LHCN-M2 (cell line): ENCODE results near the gene C19orf85. TPM values are rescaled to one million over a fixed set of nuclear protein-coding genes. Genes with fewer than 3 reads are reported as not detected.
A peak's percentile ranks its signal among the peaks of the same experiment; 100 is the strongest.
"Not testable (repeated sequence)": the region's sequence is repeated elsewhere in the genome, so short reads cannot be mapped to it uniquely, and the experiment has no call there.

Experiments
- DNase-seq: peaks from one replicate; pipeline ENCODE4 v3.0.0-alpha.2; 2012; ENCODE audit warnings: low read depth
- total RNA-seq: library from RNA; depleted of rRNA; stranded (reverse); fragments of >200 nt; gene quantifications from 2 replicates; pipeline ENCODE4 v1.2.3, GENCODE V29; 2014

Gene C19orf85
- total RNA-seq, 1 experiment from 2014 or later, result not detected

DNA sequence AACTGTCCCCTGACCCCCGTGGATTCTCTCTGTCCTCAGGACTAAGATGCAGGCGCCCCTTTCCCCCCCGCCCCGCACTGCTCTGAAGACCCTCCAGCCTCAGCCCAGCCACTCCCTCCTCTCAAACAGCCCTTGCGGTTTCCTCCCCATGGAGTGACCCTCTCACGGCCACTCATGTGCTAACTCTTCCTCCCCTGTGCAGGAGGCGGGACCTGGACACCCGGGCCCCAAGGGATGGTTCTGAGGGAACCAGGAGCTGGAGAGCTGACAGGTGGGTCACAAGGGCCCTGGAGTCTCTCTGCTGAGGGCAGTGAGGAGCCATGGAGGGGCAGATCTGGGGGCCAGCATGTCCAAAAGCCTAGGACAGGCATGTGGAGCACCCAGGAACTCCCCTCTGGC lies 5.0 kb downstream of the C19orf85 start:
- DNase-seq, result no peak

DNA sequence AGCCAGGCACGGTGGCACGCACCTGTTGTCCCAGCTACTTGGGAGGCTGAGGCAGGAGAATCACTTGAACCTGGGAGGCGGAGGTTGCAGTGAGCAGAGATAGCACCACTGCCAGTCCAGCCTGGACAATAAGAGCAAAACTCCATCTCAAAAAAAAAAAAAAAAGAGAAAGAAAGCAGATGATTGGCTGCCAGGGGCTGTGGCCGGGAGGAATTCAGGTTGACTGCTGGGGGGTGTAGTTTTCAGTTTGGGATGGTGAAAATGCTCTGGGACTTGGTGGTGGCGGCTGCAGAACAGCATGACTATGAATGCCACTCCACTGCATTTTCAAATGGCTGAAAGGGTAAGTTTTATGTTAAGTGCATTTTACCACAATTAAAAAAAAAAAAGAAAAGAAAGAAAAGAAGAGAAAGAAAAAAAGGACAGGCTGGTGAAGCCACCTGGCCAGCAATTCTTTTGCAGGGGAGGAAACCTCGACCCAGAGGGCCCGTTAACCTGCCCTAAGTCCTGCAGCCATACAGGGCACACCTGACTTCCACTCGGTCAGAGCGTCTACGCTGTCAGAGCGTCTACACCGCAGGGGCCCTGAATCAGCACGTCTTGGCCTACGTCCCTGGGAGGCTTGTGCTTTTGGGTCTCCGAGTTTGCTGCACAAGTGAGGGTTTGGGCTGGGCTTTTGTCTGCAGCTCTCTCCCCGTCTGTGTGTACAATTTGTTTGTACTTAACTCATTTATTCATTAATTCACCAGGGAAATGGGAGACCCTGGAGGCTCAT lies 6.7 kb downstream of the C19orf85 start:
- DNase-seq, result no peak

DNA sequence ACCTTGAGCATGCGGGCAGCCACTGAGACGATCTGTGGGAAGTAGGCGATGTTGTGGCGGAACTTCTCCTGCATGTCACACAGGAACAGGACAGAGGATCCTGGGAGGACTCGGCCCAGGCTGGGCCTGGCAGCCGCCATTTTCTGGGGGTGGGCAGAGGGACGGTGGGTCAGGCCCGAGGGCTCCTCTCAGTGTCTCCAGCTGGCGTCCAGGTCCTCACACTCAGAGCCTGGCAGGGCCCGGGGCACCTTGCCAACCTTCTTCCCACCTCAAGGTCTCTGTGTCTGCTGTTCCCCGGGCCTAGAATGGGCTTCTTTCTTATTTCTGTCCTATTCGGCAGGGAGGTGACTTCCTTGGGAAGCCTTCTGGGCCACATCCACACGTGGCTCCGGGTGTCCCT lies 8.2 kb downstream of the C19orf85 start:
- no peak for DNase-seq

DNA sequence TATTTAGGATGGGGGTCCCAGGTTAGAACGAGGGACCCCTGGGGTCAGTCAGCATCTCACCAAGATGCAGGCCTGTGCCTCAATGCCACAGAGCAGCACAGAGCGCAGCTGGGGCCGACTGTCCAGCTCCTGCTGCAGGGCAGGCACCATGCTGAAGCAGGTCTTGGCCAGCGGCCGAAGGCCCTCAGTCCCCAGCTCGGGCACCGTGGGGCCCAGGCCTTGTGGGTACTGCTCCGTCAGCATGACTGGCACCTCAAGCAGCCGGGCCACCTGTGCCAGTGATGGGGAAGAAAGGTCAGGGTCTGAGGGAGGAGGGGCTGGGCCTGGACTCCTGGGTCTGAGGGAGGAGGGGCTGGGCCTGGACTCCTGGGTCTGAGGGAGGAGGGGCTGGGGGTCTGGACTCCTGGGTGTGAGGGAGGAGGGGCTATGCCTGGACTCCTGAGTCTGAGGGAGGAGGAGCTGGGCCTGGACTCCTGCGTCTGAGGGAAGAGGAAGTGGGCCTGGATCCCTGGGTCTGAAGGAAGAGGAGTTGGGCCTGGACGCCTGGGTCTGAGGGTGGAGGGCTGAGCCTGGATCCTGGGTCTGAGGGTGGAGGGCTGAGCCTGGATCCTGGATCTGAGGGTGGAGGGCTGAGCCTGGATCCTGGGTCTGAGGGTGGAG lies 8.8 kb downstream of the C19orf85 start:
- no peak for DNase-seq

DNA sequence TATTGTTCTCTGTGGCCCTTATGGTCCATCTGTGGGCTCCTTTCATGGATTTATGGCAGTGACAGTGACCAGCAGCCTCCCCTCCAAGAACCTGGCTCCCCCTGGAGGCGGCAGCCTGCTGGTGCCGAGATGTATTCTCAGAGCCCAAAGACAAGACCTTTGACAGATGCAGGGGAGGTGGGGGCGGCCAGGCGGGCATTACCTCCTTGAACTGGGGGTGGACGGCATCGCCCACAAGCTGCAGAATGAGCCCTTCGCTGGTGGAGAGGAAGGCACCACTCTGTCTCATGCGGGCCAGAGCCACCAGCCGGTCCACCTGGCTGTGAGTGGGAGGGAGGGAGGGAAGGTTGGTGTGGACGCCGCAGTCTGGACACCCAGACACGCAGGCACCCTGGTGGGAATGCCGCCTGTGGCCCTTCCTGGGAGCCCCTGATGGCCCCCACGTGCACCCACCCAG lies 9.7 kb downstream of the C19orf85 start:
- DNase-seq, result peak; percentile 37

DNA sequence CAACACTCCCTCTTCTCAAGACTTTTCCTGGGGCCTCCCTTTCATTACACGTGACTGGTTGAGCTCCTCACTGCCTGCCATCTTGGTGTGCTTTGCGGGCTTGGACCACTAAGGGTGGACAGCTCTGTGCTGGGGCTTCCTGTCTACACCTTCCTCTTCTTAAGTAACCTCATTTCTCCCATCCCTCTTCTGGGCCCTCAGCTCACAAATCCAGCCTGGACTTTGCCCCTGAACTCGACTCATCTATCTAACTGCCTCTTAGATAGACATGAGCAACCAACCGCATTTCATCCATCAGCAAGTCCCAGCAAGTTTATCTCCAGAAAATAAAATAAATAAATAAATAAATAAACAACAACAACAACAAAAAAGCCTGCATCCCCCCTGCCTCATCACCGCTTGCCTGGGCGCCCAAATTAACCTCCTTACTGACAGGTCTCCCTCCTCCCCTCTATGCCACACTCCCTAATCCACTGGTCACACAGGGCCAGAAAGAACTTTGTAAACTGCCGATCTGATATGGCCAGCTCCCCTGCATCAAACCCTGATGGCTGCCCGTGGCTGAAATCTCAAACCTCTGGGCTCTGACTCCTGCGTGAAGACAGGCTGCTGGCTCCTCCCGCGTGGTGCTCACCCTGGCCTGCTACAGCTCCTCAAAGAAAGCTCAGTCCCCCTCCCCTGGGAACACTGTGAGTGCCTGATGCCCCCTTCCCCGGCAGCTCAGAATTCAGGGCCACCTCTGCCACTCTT lies 10.9 kb downstream of the C19orf85 start:
- DNase-seq, result no peak

DNA sequence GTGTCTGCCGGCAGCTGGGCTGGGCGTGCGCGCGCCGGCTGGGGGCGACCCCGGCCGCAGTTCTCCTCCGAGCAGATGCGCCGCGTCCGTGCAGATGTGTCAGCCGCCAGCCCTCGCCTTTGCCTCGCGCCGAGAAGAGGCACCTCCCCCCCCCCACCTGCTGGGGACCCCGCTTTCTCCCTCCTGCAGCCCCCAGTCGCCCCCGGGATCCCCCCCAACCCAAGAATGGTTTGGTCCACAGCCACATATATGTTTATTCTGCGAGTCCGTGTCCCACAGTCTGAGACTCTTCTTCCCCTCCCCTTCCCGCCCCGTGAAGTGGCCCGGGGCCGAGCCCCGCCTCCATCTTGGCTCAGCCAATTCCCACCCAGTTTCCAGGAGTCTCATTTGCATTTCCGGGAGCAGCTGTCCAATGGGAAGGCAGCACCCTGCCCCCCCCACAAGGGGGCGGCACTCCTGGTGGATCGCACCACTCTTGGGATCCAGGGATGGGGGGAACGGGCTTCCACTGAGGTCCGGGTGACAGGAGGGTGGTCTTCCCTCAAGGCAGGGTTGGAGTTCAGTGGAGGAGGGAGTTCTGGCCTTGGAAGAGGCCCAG lies 11.7 kb downstream of the C19orf85 start:
- DNase-seq, result peak; percentile 69

DNA sequence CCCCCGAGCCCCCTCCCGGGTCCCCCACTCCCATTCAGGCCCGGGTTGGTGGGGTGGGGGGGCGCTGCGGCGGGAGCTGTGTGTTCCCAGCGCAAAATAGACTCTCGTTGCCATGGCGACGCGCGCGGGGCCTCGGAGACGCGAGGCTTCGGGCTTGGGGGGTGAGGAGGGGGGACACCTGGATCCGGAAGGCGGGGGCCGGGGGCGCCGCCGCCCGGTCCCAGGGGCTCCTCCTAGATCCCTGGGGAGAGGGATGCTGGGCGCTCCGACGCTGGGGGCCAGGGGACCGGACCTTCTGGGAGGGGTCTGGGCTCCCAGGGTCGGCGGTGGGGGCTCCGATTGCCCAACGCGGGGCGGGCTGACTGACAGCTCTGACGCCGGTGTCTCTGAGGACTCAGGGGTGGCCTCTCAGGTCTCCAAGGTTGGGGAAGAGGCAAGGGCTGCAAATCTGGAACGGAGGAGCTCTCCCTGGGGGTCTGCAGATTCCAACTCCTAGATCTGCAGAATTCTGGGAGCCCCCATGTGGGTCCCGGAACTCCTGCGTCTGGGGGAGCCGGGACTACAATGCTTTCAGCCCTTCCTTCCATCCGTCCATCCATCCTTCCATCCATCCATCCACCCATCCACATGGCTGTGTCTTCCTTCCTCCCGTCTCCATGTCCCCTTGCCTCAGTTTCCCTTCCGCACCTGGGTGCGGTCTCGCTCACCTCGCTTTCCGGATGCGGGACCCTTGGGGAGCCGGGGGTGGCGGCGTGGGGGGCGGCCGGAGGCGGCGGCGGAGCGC lies 12.4 kb downstream of the C19orf85 start:
- no peak for DNase-seq

DNA sequence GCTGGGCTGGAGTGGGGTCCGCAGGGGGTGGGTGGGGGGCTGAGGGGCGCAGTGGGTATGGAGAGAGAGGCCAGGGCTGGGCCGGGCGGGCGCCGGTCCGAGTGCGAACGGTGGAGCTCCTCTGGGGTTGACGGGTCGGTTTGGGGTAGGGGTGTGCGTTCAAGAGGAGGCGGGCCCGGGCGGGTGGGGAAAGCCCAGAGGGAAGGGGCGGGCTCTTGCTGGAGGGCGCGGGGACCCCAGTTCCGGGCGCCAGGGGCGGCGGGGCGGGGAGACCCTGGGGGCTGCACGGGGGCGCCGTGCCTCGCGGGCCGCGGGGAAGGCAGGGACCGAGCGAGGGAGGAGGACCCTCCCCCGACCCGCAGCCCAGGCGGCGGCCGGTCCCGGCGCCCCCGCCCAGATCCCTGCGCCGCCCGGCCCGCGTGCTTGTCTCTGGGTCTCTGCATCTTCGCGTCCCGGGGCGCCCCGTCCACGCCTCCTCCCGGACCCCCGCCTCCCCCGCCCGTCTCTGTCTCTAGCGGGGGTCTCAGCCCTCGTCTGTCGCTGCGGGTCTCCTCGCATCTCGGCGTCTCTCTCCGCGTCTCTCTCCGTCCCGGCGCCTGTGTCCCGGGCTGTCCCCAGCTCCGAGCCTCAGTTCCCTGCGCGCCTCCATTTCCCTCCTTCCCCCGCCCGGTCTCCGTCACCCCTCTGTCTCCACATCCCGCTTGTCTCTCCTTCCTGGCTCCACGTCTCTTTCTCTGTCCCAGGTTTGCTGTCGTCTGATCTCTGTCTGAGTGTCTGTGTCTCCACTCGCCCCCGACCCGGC lies 13.2 kb downstream of the C19orf85 start:
- DNase-seq, result no peak

DNA sequence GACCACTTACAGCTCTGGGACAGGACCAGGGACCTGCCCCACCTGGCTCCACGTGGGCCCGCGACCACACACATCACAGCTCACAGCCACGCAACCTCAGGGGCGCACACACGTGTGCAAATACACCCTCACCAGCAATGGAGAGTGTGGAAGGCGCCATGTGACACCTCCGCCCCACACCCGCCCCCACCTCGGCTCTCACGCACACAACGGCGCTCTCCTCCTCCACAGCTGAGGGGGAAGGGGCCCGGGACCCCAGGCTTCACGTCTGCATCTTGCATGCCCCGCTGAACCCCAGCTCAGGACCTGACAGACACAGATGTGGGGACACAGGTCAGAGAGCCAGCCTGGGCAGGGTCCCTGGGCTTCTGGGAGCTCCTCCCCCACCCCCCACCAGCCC lies 15.1 kb downstream of the C19orf85 start:
- DNase-seq, result no peak

DNA sequence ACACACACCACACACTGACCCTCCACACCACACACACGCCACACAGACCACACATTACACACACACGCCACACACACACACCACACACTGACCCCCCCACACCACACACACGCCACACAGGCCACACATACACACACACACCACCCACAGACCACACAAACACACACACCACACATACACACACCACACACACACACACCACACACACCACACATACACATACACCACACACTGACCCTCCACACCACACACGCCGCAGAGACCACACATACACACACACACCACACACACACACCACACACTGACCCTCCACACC lies 16.4 kb downstream of the C19orf85 start:
- not testable (repeated sequence) for DNase-seq

DNA sequence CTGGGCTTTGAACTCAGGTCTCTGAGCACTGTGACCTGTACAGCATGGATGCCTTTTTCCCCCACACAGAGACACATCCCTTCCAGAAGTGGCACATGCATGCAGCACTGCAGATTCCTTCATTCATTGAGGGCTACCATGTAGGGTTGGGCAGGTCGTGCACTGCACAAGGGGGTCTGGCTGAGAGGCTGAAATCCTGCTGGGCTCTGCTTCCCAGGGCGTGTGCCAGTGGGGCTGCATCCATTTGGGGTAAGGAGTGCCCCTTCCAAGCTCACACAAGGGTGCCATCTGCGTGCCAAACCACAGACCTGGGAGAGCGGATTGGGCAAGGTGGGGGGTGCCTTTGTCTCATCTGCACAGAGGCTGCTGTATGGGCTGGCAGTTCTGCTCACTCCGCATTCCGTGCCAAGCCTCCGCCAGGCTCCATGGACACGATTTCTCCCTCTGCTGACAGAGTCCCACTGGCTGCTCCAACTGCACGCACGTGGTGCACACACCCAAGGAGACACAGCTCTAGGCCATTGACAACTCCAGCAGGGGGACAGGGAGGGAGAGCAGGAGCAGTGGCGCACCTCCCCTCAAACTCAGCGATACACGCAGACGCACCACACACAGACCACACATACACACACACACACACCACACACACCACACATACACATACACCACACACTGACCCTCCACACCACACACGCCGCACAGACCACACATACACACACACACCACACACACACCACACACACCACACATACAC lies 17.0 kb downstream of the C19orf85 start:
- peak; percentile 52 for DNase-seq

DNA sequence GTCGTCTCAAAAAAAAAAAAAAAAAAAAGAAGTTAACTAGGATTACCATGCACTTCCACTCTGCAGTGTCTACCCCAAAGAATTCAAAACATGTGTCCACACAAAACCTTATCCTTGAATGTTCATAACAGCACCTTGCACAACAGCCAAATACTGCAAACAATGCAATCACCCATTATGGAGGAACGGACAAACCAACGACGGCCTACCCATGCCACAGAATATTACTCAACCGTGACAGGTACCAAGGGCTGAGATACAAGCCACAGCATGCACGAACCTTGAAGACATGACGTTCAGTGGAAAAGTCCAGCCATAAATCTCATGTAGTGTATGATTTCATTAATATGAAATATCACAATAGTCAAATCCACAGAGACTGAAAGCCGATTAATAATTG lies 18.5 kb downstream of the C19orf85 start:
- no peak for DNase-seq

DNA sequence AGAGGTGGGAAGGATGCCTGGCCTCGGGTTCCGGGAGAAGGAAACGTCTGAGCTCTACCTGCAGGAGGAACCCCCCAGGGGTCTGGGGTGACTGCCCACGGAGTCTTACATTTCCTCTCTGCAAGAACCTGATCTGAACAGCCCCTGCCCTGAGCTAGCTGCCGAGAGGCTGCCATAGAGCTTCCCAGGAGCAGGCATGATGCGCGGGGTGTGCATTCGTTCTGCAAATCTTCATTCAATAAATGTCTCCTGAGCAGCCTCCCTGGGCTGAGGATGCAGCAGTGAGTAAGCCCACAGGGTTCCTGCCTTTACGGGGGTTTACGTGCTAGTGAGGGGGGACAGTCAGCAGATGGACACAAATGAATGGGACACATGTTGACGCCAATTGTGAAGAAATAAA lies 19.9 kb downstream of the C19orf85 start:
- no peak for DNase-seq

DNA sequence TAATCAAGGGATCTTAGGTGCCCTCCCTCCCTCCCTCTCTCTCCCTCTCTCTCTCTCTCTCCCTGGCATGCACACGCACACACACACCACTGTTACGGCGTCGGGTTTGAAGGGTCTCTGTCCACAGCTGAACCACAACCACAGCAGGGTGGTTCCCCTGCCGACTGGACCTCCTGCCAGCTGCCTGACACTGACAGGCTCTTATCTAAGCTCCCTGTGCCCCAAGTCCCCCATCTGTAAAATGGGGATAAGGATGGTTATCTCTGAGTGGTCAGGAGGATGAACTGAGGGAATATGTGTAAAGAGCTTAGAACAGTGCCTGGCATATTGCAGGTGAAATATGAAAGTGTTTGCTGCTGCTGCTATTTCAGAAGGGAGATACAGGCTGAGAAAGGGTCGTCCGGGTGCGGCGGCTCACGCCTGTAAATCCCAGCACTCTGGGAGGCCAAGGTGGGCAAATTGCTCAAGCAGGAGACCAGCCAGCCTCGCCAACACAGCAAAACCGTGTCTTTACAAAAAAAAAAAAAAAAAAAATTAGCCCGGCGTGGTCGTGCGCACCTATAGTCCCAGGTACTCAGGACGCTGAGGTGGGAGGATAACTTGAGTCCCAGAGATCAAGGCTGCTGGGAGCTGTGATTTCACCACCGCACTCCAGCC lies 20.6 kb downstream of the C19orf85 start:
- DNase-seq, result no peak

DNA sequence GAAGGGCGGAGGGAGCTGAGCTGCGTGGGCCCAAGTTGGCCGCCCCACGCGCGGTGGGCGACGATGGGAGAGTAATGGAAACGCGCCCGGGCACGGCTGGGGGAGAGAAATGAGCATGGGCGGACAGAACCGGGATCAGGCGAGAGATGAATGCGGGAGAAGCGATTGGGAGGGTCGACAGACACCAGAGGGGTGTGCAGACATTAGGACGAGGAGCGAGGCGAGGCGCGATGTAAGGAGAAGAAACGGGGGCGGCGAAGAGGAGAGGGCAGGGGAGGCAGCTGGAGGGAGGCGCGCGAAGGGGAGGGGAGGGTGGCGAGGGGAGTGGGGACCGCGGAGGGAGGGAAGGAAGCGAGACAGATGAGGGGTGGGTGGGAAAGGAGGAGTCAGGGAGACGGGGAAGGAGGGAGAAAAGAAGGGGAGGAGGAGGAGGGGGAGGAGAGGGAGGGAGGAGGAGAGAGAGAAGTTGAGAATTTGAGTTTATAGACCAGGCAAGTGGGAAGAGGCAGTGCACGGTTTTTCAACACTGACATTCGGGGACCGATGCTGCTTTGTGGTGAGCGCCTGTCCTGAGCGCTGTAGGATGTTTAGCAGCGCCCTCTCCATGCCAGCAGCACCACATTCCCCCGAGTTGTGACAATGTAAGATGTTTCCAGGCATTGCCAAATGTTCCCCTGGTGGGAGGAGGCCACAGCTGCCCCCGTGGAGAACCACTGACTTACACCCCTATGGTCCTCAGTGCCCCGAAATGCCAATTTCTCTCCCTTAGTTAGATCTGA lies 21.3 kb downstream of the C19orf85 start, which contains the start of gene SHISA7:
Gene SHISA7, minus strand, starts transcription at position 256 of the 779 bp plus-strand sequence. CDS start 437 bp downstream, outside the sequence.
- no peak for DNase-seq

DNA sequence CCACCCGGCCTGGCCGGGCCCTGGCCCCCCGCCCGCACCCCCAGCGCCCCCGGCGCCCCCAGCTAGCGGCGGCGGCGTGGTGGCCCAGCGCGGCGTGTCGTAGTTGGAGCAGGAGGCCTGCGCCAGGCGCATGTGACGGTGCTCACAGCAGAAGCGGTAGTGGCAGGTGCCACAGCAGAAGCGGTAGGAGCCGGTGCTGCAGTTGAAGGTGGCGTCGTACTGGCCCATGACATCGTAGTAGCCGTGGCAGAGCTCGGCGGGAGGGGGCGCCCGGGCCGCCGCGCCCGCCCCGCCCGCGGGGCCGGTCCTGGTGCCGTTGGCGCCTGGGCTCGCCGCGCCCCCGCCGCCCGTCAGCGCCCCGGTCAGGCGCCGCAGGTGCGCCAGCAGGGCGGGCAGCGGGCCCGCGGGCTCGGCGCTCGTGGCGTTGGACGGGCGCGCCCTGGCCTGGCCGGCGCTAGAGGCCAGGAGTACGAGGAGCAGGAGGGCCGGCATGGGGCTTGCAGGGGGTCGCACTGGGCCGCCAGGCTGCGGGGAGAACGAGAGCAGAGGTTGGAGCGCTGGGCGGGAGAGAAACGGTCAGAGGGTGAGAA lies 22.1 kb downstream of the C19orf85 start:
- no peak for DNase-seq
